GM23338 (cell line): ENCODE data around the gene NOXA1. TPM values are rescaled to one million over a fixed set of nuclear protein-coding genes. Genes with fewer than 3 reads are reported as not detected.

Source experiments
- ATAC-seq: fragments of 200-7000 bp; cut with Tn5 transposase; 3 replicates; pipeline ENCODE4 v1.9.1; 2020
- DNase-seq: peaks from one replicate; pipeline ENCODE4 v3.0.0-alpha.2; 2015; ENCODE audit warnings: low spot score
- H2AFZ ChIP-seq: fragments of 200-600 bp; sonication (generic); 2 replicates; pipeline ENCODE4 v1.8.0; 2016; ENCODE audit warnings: antibody characterized with exemption, mild to moderate bottlenecking, moderate library complexity
- H3F3A ChIP-seq: fragments of 200-600 bp; sonication (generic); replicated peaks from 2 replicates; pipeline ENCODE4 v1.8.0; 2017; ENCODE audit warnings: antibody characterized with exemption, mixed run types, low read depth
- H3K27ac ChIP-seq: fragments of 200-600 bp; sonication (generic); 2 replicates; pipeline ENCODE4 v1.6.1; 2016; ENCODE audit warnings: low read depth
- H3K27me3 ChIP-seq: fragments of 200-600 bp; sonication (generic); 2 replicates; pipeline ENCODE4 v1.8.0; 2016; ENCODE audit warnings: mild to moderate bottlenecking, mixed run types, moderate library complexity; ENCODE audit not compliant: insufficient read depth
- H3K36me3 ChIP-seq: fragments of 200-600 bp; sonication (generic); 2 replicates; pipeline ENCODE4 v1.8.0; 2016; ENCODE audit warnings: mild to moderate bottlenecking; ENCODE audit not compliant: insufficient read depth
- H3K4me1 ChIP-seq: fragments of 200-600 bp; sonication (generic); 2 replicates; pipeline ENCODE4 v1.8.0; 2016; ENCODE audit warnings: mild to moderate bottlenecking, moderate library complexity; ENCODE audit not compliant: insufficient read depth
- H3K4me2 ChIP-seq: fragments of 200-600 bp; sonication (generic); 2 replicates; pipeline ENCODE4 v1.7.1; 2017; ENCODE audit warnings: mixed run types
- H3K4me3 ChIP-seq: fragments of 200-600 bp; sonication (generic); 2 replicates; pipeline ENCODE4 v1.6.1; 2016; ENCODE audit warnings: mixed run types
- H3K79me2 ChIP-seq: fragments of 200-600 bp; sonication (generic); replicated peaks from 2 replicates; pipeline ENCODE4 v1.8.0; 2017; ENCODE audit warnings: mild to moderate bottlenecking; ENCODE audit not compliant: insufficient read depth
- H3K9me2 ChIP-seq: fragments of 200-600 bp; sonication (generic); 2 replicates; pipeline ENCODE4 v1.8.0; 2017; ENCODE audit not compliant: insufficient read depth
- H4K20me1 ChIP-seq: fragments of 200-600 bp; sonication (generic); replicated peaks from 2 replicates; pipeline ENCODE4 v1.8.0; 2017; ENCODE audit warnings: mild to moderate bottlenecking; ENCODE audit not compliant: insufficient read depth
- H3K27ac Mint-ChIP-seq: 2 replicates; pipeline ENCODE4 v1.8.0; 2020; ENCODE audit warnings: inconsistent platforms, mild to moderate bottlenecking, moderate library complexity, mixed read lengths
- H3K27me3 Mint-ChIP-seq: 3 replicates; pipeline ENCODE4 v1.8.0; 2022; ENCODE audit warnings: low read depth, mild to moderate bottlenecking, moderate library complexity, mixed read lengths, inconsistent platforms; ENCODE audit not compliant: insufficient read depth, poor library complexity
- H3K36me3 Mint-ChIP-seq: 3 replicates; pipeline ENCODE4 v1.8.0; 2021; ENCODE audit warnings: low read depth, mild to moderate bottlenecking, inconsistent platforms, moderate library complexity, mixed read lengths
- H3K4me1 Mint-ChIP-seq: 3 replicates; pipeline ENCODE4 v1.8.0; 2020; ENCODE audit warnings: mild to moderate bottlenecking, inconsistent platforms, mixed read lengths
- H3K4me3 Mint-ChIP-seq: 3 replicates; pipeline ENCODE4 v1.8.0; 2021; ENCODE audit warnings: moderate library complexity, mild to moderate bottlenecking, inconsistent platforms, mixed read lengths
- H3K9me3 Mint-ChIP-seq: 3 replicates; pipeline ENCODE4 v1.8.0; 2020; ENCODE audit warnings: moderate library complexity, mild to moderate bottlenecking, inconsistent platforms, mixed read lengths
- CREB1 ChIP-seq: fragments of 250-450 bp; sonication (Bioruptor Pico); IDR thresholded peaks from 2 replicates; pipeline ENCODE4 v1.5.0; 2020; ENCODE audit warnings: low read depth, mild to moderate bottlenecking, moderate library complexity
- JUNB ChIP-seq: IDR thresholded peaks from one replicate; pipeline ENCODE4 v1.6.1; 2016; ENCODE audit warnings: antibody characterized with exemption; ENCODE audit not compliant: unreplicated experiment
- STAT1 ChIP-seq: IDR thresholded peaks from one replicate; pipeline ENCODE4 v1.6.1; 2016; ENCODE audit warnings: antibody characterized with exemption; ENCODE audit not compliant: unreplicated experiment
- ZNF331 ChIP-seq: fragments of 250-450 bp; sonication (Bioruptor Pico); IDR thresholded peaks from 2 replicates; pipeline ENCODE4 v1.5.0; 2020; ENCODE audit warnings: low read depth, mild to moderate bottlenecking, moderate library complexity
- polyA plus RNA-seq: library from polyadenylated mRNA; unstranded; fragments of >200 nt; fragmentation: Nextera tagmentation; extraction: Ambion mirVana; gene quantifications from 2 replicates; pipeline ENCODE4 v1.2.1, GENCODE V29; 2016
- total RNA-seq: library from RNA; depleted of rRNA; stranded (reverse); fragments of >200 nt; shearing (Covaris generic); gene quantifications from 2 replicates; pipeline ENCODE4 v1.2.3, GENCODE V29; 2014
- TF ChIP-seq, protein P1 (sequence below): IDR thresholded peaks from one replicate; pipeline ENCODE4 v1.6.1; 2018; ENCODE audit warnings: antibody characterized with exemption; ENCODE audit not compliant: unreplicated experiment
- TF ChIP-seq, protein P2 (sequence below), 2 experiments: fragments of 200-600 bp in 1 of 2; sonication (generic) in 1 of 2; conservative IDR thresholded peaks; 2 replicates each; pipeline versions ENCODE4 v1.5.1 to v1.6.1; 2016 to 2017; ENCODE audit warnings: antibody characterized with exemption in 2 of 2, low read depth in 2 of 2, mild to moderate bottlenecking in 2 of 2, moderate library complexity in 1 of 2
- TF ChIP-seq, protein P3 (sequence below): IDR thresholded peaks from 2 replicates; pipeline ENCODE4 v1.6.1; 2016; ENCODE audit warnings: antibody characterized with exemption

NOXA1 gene
- total and polyA plus RNA-seq, 2 experiments from 2014 or later = 0.59 to 0.68 TPM

DNA sequence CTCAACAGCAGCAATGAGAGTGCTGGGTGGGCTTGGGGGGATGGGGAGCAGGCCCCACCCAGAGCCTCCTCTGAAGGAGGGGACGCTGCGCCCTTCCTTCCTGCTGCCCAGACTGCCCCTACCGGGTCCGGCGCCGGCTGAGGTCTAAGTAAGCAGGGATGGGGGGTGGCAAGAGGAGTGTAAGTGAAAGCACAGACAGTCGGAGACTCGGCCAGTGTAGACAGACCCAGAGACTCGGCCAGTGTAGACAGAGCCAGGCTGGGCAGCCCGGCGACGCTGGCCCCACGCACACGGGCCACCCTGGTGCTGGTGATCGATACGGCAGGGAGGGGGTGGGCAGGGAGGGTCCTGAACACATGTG is 25.4 kb downstream of the NOXA1 start (continued):
- no peak for TF ChIP-seq ZNF331 (CRISPR knock-in tag)
- TF ChIP-seq STAT1 = no peak
- TF ChIP-seq, protein P1, sequence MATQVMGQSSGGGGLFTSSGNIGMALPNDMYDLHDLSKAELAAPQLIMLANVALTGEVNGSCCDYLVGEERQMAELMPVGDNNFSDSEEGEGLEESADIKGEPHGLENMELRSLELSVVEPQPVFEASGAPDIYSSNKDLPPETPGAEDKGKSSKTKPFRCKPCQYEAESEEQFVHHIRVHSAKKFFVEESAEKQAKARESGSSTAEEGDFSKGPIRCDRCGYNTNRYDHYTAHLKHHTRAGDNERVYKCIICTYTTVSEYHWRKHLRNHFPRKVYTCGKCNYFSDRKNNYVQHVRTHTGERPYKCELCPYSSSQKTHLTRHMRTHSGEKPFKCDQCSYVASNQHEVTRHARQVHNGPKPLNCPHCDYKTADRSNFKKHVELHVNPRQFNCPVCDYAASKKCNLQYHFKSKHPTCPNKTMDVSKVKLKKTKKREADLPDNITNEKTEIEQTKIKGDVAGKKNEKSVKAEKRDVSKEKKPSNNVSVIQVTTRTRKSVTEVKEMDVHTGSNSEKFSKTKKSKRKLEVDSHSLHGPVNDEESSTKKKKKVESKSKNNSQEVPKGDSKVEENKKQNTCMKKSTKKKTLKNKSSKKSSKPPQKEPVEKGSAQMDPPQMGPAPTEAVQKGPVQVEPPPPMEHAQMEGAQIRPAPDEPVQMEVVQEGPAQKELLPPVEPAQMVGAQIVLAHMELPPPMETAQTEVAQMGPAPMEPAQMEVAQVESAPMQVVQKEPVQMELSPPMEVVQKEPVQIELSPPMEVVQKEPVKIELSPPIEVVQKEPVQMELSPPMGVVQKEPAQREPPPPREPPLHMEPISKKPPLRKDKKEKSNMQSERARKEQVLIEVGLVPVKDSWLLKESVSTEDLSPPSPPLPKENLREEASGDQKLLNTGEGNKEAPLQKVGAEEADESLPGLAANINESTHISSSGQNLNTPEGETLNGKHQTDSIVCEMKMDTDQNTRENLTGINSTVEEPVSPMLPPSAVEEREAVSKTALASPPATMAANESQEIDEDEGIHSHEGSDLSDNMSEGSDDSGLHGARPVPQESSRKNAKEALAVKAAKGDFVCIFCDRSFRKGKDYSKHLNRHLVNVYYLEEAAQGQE = no peak
- TF ChIP-seq, protein P2, sequence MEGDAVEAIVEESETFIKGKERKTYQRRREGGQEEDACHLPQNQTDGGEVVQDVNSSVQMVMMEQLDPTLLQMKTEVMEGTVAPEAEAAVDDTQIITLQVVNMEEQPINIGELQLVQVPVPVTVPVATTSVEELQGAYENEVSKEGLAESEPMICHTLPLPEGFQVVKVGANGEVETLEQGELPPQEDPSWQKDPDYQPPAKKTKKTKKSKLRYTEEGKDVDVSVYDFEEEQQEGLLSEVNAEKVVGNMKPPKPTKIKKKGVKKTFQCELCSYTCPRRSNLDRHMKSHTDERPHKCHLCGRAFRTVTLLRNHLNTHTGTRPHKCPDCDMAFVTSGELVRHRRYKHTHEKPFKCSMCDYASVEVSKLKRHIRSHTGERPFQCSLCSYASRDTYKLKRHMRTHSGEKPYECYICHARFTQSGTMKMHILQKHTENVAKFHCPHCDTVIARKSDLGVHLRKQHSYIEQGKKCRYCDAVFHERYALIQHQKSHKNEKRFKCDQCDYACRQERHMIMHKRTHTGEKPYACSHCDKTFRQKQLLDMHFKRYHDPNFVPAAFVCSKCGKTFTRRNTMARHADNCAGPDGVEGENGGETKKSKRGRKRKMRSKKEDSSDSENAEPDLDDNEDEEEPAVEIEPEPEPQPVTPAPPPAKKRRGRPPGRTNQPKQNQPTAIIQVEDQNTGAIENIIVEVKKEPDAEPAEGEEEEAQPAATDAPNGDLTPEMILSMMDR (conservative IDR thresholded peaks at IDR 0.05; ENCODE audit: low read depth in 2 of 2) = no peak
- TF ChIP-seq, protein P3, sequence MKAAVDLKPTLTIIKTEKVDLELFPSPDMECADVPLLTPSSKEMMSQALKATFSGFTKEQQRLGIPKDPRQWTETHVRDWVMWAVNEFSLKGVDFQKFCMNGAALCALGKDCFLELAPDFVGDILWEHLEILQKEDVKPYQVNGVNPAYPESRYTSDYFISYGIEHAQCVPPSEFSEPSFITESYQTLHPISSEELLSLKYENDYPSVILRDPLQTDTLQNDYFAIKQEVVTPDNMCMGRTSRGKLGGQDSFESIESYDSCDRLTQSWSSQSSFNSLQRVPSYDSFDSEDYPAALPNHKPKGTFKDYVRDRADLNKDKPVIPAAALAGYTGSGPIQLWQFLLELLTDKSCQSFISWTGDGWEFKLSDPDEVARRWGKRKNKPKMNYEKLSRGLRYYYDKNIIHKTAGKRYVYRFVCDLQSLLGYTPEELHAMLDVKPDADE = no peak
- TF ChIP-seq CREB1 (CRISPR knock-in tag) = no peak
- TF ChIP-seq JUNB = no peak

DNA sequence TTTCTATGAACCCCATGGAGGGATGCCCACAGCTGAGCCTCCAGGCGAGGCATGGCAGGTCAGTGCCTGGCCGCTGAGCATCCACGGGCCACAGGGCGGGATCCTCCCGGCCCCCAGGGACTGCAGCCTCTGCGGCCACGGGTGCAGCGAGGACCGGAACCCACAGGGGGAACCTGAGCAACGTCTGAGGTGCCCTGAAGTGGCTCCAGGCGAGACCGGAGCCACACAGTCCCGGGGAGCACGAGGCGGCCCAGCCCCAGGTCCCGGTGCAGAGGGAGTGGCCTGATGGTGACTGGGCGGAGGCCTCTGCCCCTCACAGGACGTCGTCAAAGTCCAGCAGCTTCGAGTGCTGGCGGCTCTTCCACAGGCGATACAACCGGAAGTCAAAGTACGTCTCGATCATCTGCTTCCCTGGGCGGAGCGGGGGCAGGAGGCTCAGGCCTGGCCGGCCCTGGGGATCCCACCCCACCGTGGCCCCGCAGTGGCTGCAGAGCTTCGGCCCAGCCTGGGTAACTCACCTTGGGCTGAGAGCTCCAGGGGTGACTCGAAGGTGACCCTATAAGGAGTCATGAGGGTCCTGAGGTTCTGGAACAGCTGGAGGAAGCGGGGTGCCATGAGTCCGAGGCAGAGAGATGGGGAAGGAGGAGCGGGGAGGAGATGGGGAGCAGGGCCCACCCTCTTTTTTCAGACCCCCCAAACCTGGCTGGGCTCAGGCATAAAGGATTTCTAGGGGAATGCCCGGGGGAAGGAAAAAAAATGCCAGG is 26.1 kb downstream of the NOXA1 start:
- no peak overlapping the region for H3K4me3 ChIP-seq
- Mint-ChIP-seq H3K9me3 (no peaks in the 10 kb centered on the region; the same call in 2 of the 3 replicates), H3K36me3 (peaks cover 3% of the 10 kb centered on the region; the same call in 1 of the 3 replicates), H3K27me3 (peaks cover 7% of the 10 kb centered on the region), H3K4me3 (no peak overlapping the region), H3K4me1 (peaks cover 3% of the 10 kb centered on the region), H3K27ac (no peak overlapping the region)
- peaks cover 6% of the 10 kb centered on the region; the same call in 1 of the 2 replicates for H3K36me3 ChIP-seq
- H3K79me2 ChIP-seq = no peaks in the 10 kb centered on the region
- no peak overlapping the region for H2AFZ ChIP-seq
- no peak overlapping the region for H3K27ac ChIP-seq
- no peaks in the 10 kb centered on the region for H3K27me3 ChIP-seq
- 0 out of 2 replicates have a peak, but pooled peaks cover 4% of the 10 kb centered on the region for H3F3A ChIP-seq
- ATAC-seq (no peak), DNase-seq (no peak)
- H4K20me1 ChIP-seq = no peaks in the 10 kb centered on the region
- H3K4me1 ChIP-seq = no peaks in the 10 kb centered on the region
- H3K9me2 ChIP-seq = no peaks in the 10 kb centered on the region
- TF ChIP-seq, protein P3 = no peak
- TF ChIP-seq, protein P2 (conservative IDR thresholded peaks at IDR 0.05; ENCODE audit: low read depth in 2 of 2) = no peak
- H3K4me2 ChIP-seq = no peak overlapping the region
